OCI-LY7 (cell line): ENCODE results near the gene KCNE2.

Experiments
- CTCF ChIP-seq: fragments of 200-600 bp; sonication (generic); conservative IDR thresholded peaks from 2 replicates; pipeline ENCODE4 v1.5.1; 2014; ENCODE audit warnings: mild to moderate bottlenecking, antibody characterized with exemption, low read length, moderate library complexity, mixed read lengths
- EZH2phosphoT487 ChIP-seq: fragments of 200-600 bp; sonication (generic); IDR thresholded peaks from 2 replicates; pipeline ENCODE4 v1.6.1; 2018; ENCODE audit warnings: low read depth, borderline replicate concordance, mild to moderate bottlenecking, mixed run types, antibody characterized with exemption, low read length, moderate library complexity, mixed read lengths

DNA sequence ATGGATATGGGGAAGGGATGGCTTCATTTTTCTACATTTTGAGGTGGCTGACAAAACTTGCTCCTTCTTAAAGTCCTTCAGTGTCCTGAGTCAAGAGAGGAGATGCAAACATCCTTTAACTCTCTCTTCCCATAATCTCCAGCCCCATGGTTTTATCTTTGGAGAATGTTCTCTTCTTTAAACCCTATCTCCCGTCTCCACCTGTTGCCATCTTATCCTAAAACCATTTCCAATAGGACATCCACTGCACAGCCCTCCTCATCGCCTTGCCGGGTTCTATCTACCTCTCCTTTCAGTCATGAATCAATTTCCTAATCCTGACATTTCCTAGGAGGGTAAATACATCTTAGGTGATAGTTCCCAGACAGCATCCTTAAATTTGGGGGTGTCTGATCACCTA lies 44.2 kb upstream of the KCNE2 start:
- no peak for TF ChIP-seq CTCF
- no peak for TF ChIP-seq EZH2phosphoT487
